LNCaP clone FGC (cell line): ENCODE results near the gene D2HGDH.

Source experiments
- DNase-seq: peaks from one replicate; pipeline ENCODE4 v3.0.0-alpha.2; 2011; ENCODE audit warnings: low read depth
- H3K4me3 ChIP-seq: 2 replicates; pipeline ENCODE4 v1.5.1; 2011; ENCODE audit warnings: mild to moderate bottlenecking, low read depth, low read length, control low read depth
- CTCF ChIP-seq: IDR thresholded peaks from 2 replicates; pipeline ENCODE4 v1.5.1; 2012; ENCODE audit warnings: mild to moderate bottlenecking; ENCODE audit not compliant: control insufficient read depth, insufficient read depth; ENCODE audit errors: extremely low read depth

The D2HGDH gene

GRCh38 chr2:241768251-241768711 lies 33.9 kb downstream of the D2HGDH start:
- no peak for DNase-seq
- TF ChIP-seq CTCF, result no peak
- H3K4me3 ChIP-seq, result no peak overlapping the region

GRCh38 chr2:241768850-241769249 lies 34.4 kb downstream of the D2HGDH start:
- TF ChIP-seq CTCF, result no peak
- H3K4me3 ChIP-seq, result no peak overlapping the region
- no peak for DNase-seq

- no peak for TF ChIP-seq CTCF
- DNase-seq, result no peak
- H3K4me3 ChIP-seq, result no peak overlapping the region
Observed at GRCh38 chr2:241769819-241770184, 35.4 kb downstream of the D2HGDH start.

GRCh38 chr2:241770185-241770935 lies 35.9 kb downstream of the D2HGDH start:
- no peak for DNase-seq
- no peak for TF ChIP-seq CTCF
- no peak overlapping the region for H3K4me3 ChIP-seq

- no peak overlapping the region for H3K4me3 ChIP-seq
- TF ChIP-seq CTCF, result no peak
- DNase-seq, result no peak
Observed at GRCh38 chr2:241770936-241771285, 36.5 kb downstream of the D2HGDH start.

GRCh38 chr2:241771286-241772062 lies 37.0 kb downstream of the D2HGDH start:
- H3K4me3 ChIP-seq, result no peak overlapping the region
- DNase-seq, result no peak
- no peak for TF ChIP-seq CTCF

GRCh38 chr2:241772063-241772499 lies 37.7 kb downstream of the D2HGDH start:
- no peak for TF ChIP-seq CTCF
- DNase-seq, result no peak
- H3K4me3 ChIP-seq, result no peak overlapping the region
